Neural crest cell (in vitro differentiated cells): ENCODE data around the gene BANF1. TPM values are rescaled to one million over a fixed set of nuclear protein-coding genes. Genes with fewer than 3 reads are reported as not detected.
A peak's percentile ranks its signal among the peaks of the same experiment; 100 is the strongest.

Experiments used
- DNase-seq: peaks from one replicate; pipeline ENCODE4 v3.0.0; 2021; ENCODE audit warnings: low read depth, mixed read lengths, low spot score
- H3K27ac Mint-ChIP-seq: one replicate; pipeline ENCODE4 v1.8.0; 2021; ENCODE audit warnings: mild to moderate bottlenecking, mixed read lengths; ENCODE audit not compliant: unreplicated experiment
- H3K27me3 Mint-ChIP-seq: 2 replicates; pipeline ENCODE4 v1.8.0; 2021; ENCODE audit warnings: low read depth, mild to moderate bottlenecking, mixed read lengths
- H3K36me3 Mint-ChIP-seq: 2 replicates; pipeline ENCODE4 v1.8.0; 2021; ENCODE audit warnings: low read depth, mild to moderate bottlenecking, mixed read lengths
- H3K4me1 Mint-ChIP-seq: 2 replicates; pipeline ENCODE4 v1.8.0; 2021; ENCODE audit warnings: mixed read lengths
- H3K4me3 Mint-ChIP-seq: one replicate; pipeline ENCODE4 v1.8.0; 2021; ENCODE audit warnings: mild to moderate bottlenecking, mixed read lengths
- H3K9me3 Mint-ChIP-seq: 2 replicates; pipeline ENCODE4 v1.8.0; 2021; ENCODE audit warnings: mixed read lengths
- total RNA-seq: library from RNA; stranded (reverse); gene quantifications from 2 replicates; pipeline ENCODE4 v1.2.1, GENCODE V29; 2021
- TF ChIP-seq, protein P1 (sequence below): fragments of 200-600 bp; sonication (generic); conservative IDR thresholded peaks from 2 replicates; pipeline ENCODE4 v1.5.0; 2021; ENCODE audit warnings: antibody characterized with exemption, mild to moderate bottlenecking

Gene BANF1
- total RNA-seq, 1 donor from 2014 or later: 348 TPM

DNA sequence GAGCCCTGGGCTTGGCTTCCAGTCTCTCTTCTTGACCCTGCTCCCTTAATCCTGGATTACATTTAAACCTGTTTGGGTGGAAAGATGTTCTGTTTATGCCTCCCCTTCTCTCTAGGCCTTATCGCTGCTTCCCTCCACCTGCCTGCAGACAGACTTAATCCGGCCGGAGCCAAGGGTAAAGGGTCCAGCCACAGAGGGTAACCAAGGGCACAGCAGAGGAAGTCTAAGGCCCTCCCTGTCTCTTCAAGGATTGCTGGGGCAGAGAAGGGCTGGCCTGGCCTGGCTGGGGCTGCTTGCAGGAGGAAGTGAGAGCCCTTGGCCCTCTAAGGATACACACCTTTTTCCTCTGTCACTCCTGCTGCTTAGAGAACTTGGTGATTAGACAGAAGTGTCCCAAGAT, 44.6 kb downstream of the BANF1 start:
- H3K4me3 Mint-ChIP-seq: no peak overlapping the region
- H3K27ac Mint-ChIP-seq: no peak overlapping the region
- TF ChIP-seq, protein P1, sequence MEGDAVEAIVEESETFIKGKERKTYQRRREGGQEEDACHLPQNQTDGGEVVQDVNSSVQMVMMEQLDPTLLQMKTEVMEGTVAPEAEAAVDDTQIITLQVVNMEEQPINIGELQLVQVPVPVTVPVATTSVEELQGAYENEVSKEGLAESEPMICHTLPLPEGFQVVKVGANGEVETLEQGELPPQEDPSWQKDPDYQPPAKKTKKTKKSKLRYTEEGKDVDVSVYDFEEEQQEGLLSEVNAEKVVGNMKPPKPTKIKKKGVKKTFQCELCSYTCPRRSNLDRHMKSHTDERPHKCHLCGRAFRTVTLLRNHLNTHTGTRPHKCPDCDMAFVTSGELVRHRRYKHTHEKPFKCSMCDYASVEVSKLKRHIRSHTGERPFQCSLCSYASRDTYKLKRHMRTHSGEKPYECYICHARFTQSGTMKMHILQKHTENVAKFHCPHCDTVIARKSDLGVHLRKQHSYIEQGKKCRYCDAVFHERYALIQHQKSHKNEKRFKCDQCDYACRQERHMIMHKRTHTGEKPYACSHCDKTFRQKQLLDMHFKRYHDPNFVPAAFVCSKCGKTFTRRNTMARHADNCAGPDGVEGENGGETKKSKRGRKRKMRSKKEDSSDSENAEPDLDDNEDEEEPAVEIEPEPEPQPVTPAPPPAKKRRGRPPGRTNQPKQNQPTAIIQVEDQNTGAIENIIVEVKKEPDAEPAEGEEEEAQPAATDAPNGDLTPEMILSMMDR: no peak
- no peaks in the 10 kb centered on the region for H3K9me3 Mint-ChIP-seq
- H3K4me1 Mint-ChIP-seq: peaks cover 36% of the 10 kb centered on the region
- H3K27me3 Mint-ChIP-seq: no peaks in the 10 kb centered on the region
- H3K36me3 Mint-ChIP-seq: no peaks in the 10 kb centered on the region
- no peak for DNase-seq

DNA sequence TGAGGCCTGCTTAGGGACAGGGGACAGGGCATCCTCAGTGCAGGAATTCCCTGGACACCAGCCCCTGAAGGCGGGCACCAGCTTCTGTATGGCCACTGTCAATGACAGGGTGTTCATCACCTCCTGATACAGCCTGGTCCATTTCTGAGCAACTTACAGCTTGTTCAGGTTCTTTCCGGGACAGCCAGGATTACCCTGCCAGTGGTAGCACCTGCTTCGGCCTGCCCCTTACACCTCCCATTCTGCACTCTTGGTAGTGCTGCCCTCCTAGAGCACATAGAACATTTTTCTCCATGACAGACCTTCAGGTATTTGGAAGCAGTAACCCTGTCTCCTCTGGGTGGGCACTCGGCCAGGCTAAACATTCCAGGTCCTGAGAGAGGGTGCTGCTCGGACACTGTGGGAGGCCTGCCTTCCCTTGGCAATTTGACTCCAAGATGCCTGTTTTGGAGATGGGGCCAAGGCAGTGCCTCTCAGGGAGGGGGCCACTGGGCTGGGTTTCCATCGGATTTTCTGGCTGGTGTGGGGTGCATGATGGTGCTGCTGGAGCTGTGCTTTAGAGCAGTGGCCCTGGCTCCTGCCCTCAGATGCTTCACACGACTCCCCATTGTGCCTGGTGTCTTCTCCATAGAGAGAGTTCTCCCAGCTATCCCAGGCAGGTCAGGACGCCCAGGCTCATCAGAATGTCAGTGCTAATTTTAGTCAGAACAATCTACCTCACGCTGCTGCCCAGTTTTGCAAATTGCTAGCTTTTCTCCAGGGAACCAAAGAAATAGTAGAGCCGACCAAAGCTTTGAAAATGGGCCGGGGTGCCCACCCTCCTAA, 45.5 kb downstream of the BANF1 start:
- Mint-ChIP-seq H3K9me3 (no peaks in the 10 kb centered on the region), H3K4me1 (peaks cover 44% of the 10 kb centered on the region), H3K36me3 (peaks cover 5% of the 10 kb centered on the region), H3K27ac (no peak overlapping the region), H3K4me3 (peak overlapping the region; percentile 64), H3K27me3 (no peaks in the 10 kb centered on the region)
- TF ChIP-seq, protein P1: no peak
- DNase-seq: no peak

GRCh38 chr11:66048547-66049323, 46.4 kb downstream of the BANF1 start, which contains the start of gene GAL3ST3:
TSS of gene GAL3ST3 (minus strand) at chr11:66049161. CDS start at chr11:66045415, 3,746 bp downstream.
- TF ChIP-seq, protein P1: no peak
- peak within 1 kb of the TSS; percentile 86 for H3K4me3 Mint-ChIP-seq
- H3K27ac Mint-ChIP-seq: peak within 1 kb of the TSS; percentile 57

GRCh38 chr11:66050581-66051231, 48.4 kb downstream of the BANF1 start:
- H3K36me3 Mint-ChIP-seq: peaks cover 13% of the 10 kb centered on the region

More at GRCh38 chr11:66048547-66049323, 46.4 kb downstream of the BANF1 start, which contains the start of gene GAL3ST3:
- no peaks in the 10 kb centered on the region for H3K27me3 Mint-ChIP-seq
- peaks cover 50% of the 10 kb centered on the region for H3K4me1 Mint-ChIP-seq
- H3K9me3 Mint-ChIP-seq: no peaks in the 10 kb centered on the region
- DNase-seq: no peak
- peaks cover 7% of the 10 kb centered on the region for H3K36me3 Mint-ChIP-seq

DNA sequence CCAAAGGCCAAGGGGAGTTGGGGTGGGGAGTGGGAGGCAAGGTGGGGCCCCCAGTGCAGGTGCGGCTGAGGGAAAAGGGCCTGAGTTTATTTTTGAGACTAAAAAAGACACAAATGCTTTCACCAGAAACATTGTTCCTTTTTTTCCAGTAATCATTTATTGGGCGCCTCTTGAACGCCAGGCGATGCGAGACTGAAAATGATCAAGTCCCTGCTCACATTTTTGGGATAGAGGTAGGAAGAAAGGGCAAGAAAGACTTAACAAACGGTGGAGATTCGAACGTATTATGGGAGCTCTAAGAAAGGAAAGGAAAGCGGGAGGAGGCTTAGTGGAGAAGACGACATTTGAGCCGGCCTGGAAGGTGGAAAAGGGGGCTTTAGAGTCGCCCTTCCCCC, 49.1 kb downstream of the BANF1 start:
- peak overlapping the region; percentile 59 for H3K27ac Mint-ChIP-seq
- H3K4me3 Mint-ChIP-seq: peak overlapping the region; percentile 100
- no peaks in the 10 kb centered on the region for H3K9me3 Mint-ChIP-seq
- H3K36me3 Mint-ChIP-seq: peaks cover 13% of the 10 kb centered on the region
- TF ChIP-seq, protein P1: no peak
- peaks cover 44% of the 10 kb centered on the region for H3K4me1 Mint-ChIP-seq
- H3K27me3 Mint-ChIP-seq: no peaks in the 10 kb centered on the region
- no peak for DNase-seq

More at GRCh38 chr11:66050581-66051231, 48.4 kb downstream of the BANF1 start:
- Mint-ChIP-seq H3K9me3 (no peaks in the 10 kb centered on the region), H3K4me1 (peaks cover 44% of the 10 kb centered on the region), H3K27ac (peak overlapping the region; percentile 59), H3K27me3 (no peaks in the 10 kb centered on the region), H3K4me3 (peak overlapping the region; percentile 100)
- no peak for DNase-seq
- TF ChIP-seq, protein P1: no peak
